ENCODE measurements around the gene NOL3. TPM values are rescaled to one million over a fixed set of nuclear protein-coding genes. Genes with fewer than 3 reads are reported as not detected.

NOL3 gene
- polyA plus RNA-seq, 1 donor: 34.4 TPM

DNA sequence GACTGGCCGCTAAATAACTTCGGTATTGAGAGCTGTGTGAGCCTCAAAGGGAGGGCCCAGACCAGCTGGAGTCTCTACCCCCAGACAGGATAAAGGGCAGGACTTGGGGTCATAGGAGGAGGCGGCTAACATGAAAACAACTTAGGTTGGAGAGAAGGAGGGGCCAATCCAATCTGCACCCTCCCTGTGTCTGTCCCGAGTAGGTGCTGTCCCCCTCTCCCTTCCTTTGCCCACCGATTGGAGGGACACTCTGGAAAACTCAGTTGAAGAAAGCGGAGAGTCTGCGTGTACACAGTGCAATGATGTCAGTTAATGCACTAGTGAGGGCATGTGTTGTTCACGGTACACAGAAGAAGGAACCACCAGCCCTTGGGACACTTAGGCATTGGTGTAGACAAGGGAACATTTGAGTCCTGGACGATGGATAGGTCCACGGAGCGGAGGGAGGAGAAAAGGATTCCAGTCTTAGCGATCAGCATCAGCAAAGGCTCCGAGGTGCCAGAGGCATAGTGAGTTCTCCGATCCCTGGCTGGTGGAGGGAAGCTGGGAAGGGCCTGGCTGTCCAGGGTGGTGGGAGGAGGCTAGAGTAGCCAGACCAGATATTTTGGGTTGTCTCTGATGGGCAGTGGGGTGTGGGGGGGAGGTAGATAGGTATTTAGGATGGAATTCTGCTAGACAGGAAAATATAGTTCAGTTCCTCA, 761 bp downstream of the NOL3 start:
- no peak for DNase-seq (ENCODE audit: low read depth)

DNA sequence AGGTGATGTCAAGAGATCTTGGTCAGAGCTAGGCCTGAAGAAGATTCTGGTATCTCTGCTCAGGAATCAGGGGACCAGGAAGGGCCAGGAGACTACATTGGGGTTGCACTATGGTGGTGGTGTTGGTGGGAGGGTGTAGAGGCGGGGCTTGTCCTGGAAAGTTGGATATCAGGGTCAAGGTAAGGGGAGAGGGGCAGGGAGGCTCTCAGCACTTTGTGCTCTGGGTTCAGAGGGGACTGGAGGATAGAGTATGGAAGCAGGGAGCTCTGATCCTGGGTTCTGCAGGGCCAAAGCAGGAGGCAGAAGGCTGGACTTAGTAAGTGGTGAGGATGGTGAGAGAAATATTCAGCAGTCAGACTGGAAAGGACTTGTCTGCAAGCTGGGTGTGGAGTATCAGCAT, 3.0 kb downstream of the NOL3 start:
- DNase-seq (ENCODE audit: low read depth): no peak

DNA sequence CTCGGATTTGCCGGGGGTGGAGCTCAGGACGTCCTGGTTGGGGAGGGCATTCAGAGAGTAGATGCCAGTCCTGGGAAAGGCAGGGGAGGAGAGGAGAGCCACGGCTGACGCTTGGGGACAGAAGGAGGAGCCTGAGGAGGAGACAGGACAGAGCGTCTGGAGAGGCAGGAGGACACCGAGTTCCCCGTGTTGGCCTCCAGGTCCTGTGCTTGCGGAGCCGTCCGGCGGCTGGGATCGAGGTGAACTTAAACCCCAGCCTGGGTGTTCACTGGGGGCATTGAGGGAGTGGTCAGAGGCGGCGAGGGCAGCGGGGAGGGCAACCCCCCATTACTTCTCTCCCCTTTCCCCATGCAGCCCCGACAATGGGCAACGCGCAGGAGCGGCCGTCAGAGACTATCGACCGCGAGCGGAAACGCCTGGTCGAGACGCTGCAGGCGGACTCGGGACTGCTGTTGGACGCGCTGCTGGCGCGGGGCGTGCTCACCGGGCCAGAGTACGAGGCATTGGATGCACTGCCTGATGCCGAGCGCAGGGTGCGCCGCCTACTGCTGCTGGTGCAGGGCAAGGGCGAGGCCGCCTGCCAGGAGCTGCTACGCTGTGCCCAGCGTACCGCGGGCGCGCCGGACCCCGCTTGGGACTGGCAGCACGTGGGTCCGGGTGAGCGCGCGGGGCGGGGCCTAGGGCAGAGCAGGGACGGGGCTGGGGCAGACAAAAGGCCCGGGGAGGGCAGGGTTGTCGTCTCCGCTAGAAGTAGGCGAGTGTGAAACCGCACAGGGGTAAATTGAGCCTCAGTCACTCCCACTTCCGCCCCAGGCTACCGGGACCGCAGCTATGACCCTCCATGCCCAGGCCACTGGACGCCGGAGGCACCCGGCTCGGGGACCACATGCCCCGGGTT, 3.7 kb downstream of the NOL3 start:
- DNase-seq (ENCODE audit: low read depth): no peak

DNA sequence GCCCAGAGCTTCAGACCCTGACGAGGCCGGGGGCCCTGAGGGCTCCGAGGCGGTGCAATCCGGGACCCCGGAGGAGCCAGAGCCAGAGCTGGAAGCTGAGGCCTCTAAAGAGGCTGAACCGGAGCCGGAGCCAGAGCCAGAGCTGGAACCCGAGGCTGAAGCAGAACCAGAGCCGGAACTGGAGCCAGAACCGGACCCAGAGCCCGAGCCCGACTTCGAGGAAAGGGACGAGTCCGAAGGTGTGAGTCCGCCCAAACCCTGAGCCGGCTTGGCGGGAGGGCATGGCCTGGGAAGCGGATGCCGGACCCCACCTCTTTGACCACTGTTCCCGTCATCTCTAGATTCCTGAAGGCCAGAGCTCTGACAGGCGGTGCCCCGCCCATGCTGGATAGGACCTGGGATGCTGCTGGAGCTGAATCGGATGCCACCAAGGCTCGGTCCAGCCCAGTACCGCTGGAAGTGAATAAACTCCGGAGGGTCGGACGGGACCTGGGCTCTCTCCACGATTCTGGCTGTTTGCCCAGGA, 4.4 kb downstream of the NOL3 start:
- no peak for DNase-seq (ENCODE audit: low read depth)

DNA sequence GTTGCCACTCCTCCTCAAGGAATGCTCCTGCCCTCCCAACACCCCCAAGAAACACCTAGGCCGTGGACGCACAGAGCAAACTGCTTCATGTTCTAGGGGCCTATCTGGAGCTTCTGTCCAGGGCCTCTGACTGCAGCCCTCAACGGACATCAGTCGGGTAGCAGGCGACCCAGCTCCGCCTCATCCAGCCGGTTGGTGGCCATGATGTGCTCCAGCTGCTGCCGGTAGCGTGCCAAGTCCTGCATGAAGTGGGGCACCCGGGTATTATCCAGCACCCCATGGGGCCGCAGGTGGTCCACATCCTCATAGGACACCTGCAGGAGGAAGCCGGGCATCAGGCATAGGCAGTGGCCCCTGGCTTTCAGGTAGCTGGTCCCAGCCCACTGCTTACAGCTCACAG, 6.3 kb downstream of the NOL3 start:
- DNase-seq (ENCODE audit: low read depth): no peak

DNA sequence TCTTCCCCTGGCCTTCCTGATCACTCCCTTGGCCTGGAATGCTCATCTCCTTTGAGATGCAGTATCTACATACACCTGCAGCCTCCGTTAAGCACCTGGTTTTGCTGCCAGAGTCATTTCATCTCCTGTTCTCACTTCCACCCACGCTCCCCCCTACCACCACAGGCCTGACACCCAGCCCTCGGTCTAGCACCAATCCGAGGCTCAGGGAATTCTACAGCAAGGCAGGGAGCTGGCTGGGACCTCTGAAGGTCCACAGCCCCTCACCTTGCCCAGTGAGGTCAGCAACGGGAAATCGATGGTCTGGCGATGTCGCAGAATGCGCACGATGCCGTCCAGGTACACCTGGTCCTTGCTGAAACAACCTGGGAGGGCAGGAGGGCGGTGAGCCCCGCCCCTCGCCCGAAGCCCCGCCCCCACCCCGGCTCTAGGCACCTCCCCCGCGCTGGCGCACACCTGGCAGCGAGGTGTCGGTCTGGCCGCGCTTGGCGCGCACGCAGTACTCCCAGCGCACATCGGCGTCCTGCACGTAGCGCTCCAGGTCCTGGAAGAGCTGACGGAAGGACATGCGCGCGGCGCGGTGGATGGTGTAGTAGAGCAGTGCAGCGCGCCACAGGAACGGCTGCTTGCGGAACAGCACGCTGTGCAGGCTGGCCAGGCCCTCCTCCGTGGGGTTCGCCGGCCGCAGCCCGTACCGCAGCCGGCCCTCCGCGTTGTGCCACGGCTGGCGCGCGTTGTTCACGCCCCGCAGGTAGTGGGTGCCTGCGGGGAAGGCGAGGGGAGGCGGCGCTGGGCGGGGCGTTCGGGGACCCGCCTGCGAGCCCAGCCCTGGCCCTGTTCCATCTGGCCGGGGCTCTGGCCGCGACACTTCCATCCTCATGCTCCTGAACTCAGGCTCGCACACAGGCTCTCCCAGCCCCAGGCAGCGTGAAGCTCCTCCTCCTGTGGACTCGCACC, 7.7 kb downstream of the NOL3 start:
- no peak for DNase-seq (ENCODE audit: low read depth)

DNA sequence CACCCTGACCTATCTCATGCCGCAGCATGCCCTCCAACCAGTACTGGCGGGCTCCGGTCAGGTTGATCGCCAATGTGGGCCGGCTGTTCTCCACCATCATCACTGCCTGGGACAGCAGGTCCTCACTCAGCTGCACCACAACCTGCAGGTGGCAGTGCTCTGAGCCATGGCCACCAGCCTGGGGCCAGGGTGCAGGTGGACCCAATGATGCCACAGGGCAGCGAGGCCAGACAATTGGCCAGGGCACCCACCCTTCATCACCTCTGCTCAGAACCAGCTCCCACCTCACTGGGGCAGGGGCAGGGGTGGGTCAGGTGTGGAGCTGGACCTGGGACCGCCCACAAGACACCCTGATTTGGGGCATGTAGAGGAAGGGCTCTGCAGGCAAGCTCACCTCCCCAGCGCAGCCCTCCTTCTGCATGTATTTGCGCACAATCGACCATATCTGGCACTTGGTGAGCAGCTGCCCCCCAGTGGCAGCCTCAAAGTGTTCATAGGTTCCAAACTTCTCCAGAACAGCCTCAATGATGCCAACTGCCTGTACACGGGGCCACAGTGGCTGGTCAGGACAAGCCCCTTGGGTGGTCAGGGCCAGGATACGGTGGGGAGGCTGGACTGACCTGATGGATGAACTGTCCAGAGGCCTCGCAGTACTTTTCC, 9.2 kb downstream of the NOL3 start:
- DNase-seq (ENCODE audit: low read depth): no peak

DNA sequence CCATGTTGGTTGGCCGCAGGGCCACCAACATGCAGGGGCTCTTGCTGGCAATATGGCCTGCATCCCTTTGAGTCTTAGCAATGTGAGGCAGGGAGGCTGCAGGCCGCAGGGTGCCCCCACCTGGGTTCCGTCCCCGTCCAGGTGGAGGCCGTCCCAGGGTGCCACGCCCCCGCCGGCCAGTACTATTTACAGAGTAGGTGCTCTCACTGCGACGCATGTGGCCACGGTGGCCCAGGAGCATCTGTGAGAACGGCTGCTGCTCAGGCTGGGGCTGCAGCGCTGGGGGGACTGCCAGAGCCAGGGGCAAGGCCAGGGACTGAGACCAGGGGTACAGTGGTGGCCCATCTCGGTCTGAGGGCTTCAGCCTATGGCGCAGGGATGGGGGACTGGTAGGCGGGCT, 9.8 kb downstream of the NOL3 start:
- DNase-seq (ENCODE audit: low read depth): no peak

DNA sequence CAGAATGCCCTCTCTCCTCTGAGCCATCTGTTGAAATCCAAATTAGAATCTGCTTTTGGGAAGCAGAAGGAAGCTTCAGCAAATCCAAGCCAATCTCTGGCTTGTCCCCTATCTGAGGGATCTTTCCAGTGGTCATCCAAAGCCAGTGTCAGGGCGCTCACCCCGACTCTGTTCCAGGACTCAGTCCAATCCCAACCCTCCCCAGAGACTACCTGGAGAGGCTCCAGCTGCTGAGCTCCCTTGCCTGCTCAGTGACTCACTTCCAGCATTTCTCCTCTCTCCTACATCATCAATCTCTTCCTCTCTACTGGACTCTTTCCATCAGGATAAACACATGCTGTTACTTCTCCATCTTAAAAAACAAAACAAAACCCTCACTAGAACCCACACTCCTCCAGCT, 11.0 kb downstream of the NOL3 start:
- DNase-seq (ENCODE audit: low read depth): no peak

DNA sequence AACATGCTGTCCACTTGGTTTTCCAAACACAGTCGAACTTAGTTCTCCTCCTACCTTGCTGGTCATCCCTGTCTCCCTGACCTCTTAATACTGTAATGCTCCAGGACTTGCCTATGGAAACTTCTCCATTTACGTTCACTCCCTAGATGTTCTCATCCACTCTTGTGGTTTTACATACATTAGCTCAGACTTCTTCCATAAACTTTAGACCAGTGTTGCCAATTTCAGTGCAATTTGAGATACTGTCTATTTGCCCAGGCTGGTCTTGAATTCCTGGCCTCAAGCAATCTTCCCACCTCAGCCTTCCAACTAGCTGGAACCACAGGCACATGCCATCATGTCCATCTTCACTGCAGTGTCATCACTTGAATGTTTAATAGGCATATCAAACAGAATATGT, 11.9 kb downstream of the NOL3 start:
- DNase-seq (ENCODE audit: low read depth): no peak

DNA sequence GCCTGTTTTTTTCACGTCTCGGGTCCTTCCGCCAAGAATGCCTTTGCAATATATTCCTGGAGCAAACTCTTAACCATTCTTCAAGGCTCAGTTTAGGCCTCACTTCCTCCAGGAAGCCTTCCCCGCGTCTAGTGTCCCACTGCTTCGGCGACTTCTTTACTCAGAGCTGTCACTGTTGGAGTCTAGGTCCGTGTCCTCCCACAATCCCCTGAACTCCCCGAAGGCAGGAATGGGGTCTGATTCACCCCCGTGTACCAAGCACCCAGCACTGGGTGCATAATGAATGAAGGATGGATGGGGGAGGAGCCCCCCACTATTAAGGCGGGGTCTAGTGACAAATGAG, 12.9 kb downstream of the NOL3 start:
- DNase-seq (ENCODE audit: low read depth): no peak

DNA sequence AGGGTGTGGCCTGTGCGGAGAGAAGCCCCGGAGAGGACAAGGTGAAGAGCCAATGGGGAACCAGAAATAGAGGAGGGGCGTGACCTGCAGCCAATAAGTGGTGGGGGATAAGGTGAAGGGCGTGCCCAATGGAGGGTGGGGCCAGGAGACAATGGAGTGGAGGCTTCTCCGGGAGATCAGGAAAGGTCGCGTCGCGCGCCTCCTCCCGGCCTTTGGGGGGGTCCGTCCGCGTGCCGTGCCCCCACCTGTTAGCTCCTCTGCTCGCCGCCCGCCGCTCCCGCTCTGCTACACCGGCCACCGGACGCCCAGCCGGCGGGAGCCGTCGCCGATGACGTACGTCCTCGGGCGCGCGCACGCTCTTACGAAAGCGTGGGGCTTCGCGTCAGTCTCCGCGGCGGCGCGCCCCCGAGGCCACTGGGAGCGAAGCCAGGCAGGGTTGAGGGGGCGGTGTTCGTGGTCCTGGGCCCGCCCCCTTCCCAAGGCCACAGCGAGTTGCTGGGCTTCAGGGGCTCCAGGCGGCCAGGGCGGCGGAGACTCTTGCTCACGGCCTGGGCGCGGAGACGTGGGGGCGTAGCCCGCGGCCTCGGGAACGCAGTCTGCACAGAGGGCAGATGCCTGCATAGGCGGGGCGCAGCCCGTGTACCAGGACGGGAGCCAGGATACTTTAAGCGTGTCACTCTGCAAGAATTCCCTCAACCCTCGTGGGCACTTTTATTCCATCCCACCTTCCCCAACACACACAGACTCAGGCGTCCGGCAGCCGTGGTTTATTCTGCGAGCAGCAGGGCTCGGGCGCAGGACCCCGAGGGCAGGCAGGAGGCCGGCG, 13.5 kb downstream of the NOL3 start, which contains the start of gene MATCAP1:
MATCAP1 (minus strand) TSS at position 337 of the 826 bp plus-strand sequence. CDS start 3,353 bp downstream, outside the sequence.
- DNase-seq (ENCODE audit: low read depth): peak; percentile 89

DNA sequence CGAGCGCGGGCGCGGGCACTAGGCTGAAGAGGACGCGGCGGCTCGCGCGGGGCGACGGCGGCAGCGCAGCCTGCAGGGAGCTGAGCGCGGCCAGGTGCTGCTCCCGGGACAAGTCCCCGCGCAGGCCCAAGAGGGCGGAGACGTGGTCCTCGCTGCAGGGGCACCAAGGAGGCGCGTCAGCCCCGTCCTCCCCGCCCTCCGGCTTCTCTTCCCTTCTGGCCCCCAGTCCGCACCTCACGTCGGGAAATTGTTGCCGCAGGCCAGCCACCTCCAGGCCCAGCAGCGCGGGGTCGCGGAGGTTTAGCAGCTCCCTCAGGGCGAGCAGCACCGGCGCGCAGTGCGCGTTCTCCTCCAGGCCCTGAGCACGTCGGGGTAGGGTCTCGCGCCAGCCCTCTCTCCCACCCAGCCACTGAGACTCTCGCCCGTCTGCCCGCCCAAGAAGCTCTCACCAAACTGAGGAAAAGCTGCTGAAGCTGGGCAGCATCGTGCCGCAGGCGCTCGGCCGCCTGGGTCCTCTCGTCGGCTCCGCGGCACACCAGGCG, 14.2 kb downstream of the NOL3 start:
- no peak for DNase-seq (ENCODE audit: low read depth)

DNA sequence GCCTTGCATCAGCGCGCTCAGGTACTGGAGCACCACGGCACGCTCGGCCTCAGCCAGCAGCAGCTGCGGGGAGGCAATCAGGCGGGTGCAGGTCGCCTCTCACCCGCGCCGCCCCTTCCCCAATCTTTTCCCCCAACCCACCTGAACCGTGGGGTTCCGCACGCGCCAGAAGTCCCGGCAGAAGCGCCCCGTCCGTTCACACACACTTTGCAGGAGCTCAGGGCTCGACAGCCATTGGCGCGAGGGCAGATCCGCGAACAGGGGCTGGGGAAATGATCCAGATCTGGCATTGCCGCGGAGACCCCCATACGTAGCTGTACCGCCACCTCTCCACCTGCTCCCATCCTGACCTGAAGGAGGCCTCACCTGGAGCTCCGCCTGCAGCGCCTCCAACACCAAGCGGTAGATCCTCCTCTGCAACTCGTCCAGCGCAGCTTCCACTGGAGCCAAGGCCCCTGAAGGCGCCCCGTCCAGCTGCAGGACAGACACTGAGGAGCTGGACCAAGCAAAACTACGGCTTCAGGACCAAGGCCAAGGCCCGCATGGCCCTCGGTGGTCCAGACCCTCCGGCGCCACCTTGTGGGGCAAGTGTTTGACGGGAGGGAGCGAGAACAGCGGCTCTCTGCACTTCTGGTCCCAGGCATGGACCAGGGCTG, 14.8 kb downstream of the NOL3 start:
- DNase-seq (ENCODE audit: low read depth): peak; percentile 70

DNA sequence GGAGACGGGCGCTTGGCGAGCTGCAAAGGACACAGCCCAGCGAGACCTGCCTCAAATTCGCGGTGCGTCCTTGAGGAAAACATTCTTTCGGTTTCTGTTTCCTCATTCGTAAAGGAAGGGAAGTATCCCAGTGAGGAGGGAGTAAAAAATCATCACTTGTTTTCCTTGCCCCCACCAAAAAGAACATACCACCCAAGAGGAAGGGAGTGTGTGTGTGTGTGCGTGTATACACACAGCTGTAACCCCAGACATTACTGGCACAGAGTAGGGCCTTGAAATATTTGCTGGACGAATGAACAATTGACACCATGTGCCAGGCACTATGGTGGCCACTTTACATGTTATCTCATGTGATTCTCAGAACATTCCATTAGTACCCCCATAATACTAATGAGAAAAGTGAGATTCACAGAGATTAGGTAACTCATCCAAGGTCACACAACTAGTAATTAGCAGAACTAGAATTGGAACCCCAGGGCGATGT, 15.4 kb downstream of the NOL3 start:
- DNase-seq (ENCODE audit: low read depth): no peak

DNA sequence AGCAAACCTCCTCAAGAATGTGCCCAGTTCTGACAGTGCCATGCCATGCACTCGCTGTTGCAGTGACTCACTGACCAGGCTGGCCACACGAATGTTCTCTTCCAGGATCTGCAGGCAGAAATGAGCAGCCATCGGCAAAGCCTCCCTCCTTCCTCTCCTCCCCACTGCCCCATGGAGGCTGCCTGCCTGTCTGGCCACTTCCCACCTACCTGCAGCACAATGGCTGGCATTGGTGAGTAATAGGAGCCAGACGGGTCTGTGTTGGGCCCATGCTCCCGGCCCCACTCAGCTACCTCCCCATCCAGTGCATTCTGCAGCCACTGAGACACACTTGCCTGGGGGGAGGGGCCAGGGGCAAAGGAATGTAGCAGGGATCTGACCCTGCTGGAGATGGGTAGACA, 16.2 kb downstream of the NOL3 start:
- DNase-seq (ENCODE audit: low read depth): no peak

DNA sequence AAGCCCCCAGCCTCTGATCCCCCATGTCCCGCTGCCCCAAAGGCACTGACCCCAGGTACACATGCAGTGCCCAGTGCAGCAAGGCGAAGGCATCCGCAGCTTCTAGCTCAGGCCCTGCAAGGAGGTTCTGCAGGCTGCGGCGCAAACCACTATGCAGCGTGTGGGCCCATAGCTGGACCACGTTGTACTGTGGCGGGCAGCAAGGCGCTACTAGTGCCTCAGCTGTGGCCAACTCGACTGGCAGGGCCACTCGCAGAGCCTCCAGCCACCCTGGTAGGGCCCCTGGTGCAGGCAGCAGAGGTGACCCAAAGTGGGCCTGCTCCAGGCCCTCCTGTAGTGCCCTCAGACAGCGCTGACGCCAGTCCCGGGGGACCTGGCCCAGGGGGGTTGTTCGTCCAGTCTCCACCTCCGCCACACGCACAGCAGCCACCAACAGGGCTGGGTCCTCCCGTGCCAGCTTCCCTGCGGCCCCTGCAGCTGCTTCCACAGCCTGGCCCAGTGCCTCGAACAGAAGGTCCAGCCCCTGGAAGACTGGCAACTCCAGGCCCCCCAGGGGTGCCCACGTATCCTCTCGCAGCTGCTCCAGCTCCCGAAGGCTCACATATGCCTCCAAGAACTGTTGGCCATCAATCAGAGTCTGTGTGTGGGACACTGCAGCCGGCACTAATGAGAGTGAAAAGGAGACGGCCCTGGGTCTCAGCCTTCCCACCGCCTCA, 17.0 kb downstream of the NOL3 start:
- no peak for DNase-seq (ENCODE audit: low read depth)

DNA sequence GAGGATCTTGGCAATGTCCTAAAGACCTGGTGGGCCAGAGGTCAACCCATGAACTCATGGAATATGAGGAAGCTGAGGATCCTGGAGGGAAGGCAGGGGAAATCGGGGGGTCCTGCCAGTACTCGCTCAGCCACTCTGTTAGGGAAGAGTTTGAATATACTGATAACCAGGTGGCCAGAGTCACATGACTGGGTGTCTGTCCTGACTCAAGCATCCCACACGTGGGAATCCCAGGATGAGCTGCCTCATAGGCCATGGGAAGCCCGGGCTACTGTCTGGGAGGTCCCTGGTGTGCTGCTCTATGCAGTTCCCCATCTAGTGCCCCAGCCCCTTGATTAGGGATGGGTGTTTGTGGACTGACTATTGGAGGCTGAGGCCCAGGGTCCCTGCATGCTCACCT, 18.0 kb downstream of the NOL3 start:
- no peak for DNase-seq (ENCODE audit: low read depth)

DNA sequence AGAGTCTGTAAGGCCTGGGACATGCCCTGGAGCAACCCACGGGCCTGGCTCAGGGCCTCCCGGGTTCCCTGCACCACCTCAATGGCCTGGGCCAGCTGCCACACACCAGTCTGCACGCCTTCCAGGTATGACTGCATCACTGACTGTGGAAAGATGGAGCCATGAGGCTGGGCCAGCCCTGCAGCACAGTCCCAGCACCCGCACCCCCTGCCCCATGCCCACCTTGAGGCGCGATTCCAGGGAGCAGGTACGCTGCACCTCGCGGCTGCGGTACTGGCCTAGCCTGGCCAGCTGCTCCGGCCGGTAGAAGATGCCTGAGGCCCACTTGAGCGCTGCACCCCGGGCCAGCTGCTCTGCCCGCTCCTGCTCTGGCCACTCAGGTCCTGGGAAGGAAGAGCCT, 18.5 kb downstream of the NOL3 start:
- no peak for DNase-seq (ENCODE audit: low read depth)

Data from forelimb muscle (tissue), 1 donor.